IPS DF 6.9 (cell line): Measurements from ENCODE around the gene TRERF1.

Source experiments
- DNase-seq: peaks from one replicate; pipeline ENCODE4 v3.0.0-alpha.2; 2013; ENCODE audit warnings: low read depth, low spot score
- H3K27ac ChIP-seq: one replicate; pipeline ENCODE4 v1.5.1; 2013; ENCODE audit warnings: low read length, control low read depth
- H3K27me3 ChIP-seq: 2 replicates; pipeline ENCODE4 v1.6.1; 2013; ENCODE audit warnings: mild to moderate bottlenecking, low read length; ENCODE audit not compliant: control insufficient read depth, insufficient read depth
- H3K36me3 ChIP-seq: 2 replicates; pipeline ENCODE4 v1.6.1; 2013; ENCODE audit warnings: low read length; ENCODE audit not compliant: control insufficient read depth, insufficient read depth
- H3K4me1 ChIP-seq: 2 replicates; pipeline ENCODE4 v1.6.1; 2013; ENCODE audit warnings: low read length; ENCODE audit not compliant: control insufficient read depth, insufficient read depth
- H3K4me3 ChIP-seq: 2 replicates; pipeline ENCODE4 v1.5.1; 2013; ENCODE audit warnings: mild to moderate bottlenecking, low read length
- H3K9me3 ChIP-seq: 2 replicates; pipeline ENCODE4 v1.6.1; 2013; ENCODE audit warnings: low read length, inconsistent platforms; ENCODE audit not compliant: control insufficient read depth, insufficient read depth
- WGBS: extraction: QIAGEN DNeasy Blood & Tissue Kit; methylation state at CpG from one replicate; pipeline ENCODE4 v1.1.7; 2013; ENCODE audit warnings: mixed read lengths, missing lambda C conversion rate; ENCODE audit not compliant: insufficient read length, insufficient coverage; 5-methylcytosine and 5-hydroxymethylcytosine counted together

Gene TRERF1

GRCh38 chr6:42313941-42314570 lies 137.7 kb downstream of the TRERF1 start:
- Histone ChIP-seq H3K27ac (no peak overlapping the region), H3K4me3 (no peak overlapping the region), H3K36me3 (no peaks in the 10 kb centered on the region), H3K27me3 (no peaks in the 10 kb centered on the region), H3K4me1 (peaks cover 8% of the 10 kb centered on the region), H3K9me3 (no peaks in the 10 kb centered on the region)
- WGBS: no CpG with 5 or more reads among the region's 9 CpGs
- no peak for DNase-seq

- no CpG with 5 or more reads among the region's 6 CpGs for WGBS
- H3K4me3 ChIP-seq: no peak overlapping the region
- peaks cover 8% of the 10 kb centered on the region for H3K4me1 ChIP-seq
- H3K27me3 ChIP-seq: no peaks in the 10 kb centered on the region
- no peak overlapping the region for H3K27ac ChIP-seq
- DNase-seq: no peak
- H3K9me3 ChIP-seq: no peaks in the 10 kb centered on the region
- no peaks in the 10 kb centered on the region for H3K36me3 ChIP-seq
These were observed 138.7 kb downstream of the TRERF1 start for GRCh38 chr6:42313038-42313437.

DNA sequence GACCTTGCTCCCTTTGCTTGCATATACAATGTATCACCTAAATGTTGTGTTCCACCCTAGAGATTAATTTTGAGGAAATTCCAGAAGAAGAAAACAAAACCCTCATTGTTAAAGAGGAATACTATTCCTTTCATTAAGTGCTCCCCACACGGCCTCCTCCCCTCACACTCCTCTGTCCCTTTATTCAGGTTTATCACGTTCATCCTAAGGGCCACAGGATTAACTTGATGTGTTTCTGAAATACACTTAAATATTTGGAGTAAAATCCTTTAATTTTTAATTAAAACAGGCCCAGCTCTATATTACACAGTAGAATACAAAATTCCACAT lies 144.6 kb downstream of the TRERF1 start:
- Histone ChIP-seq H3K27ac (no peak overlapping the region), H3K36me3 (no peaks in the 10 kb centered on the region), H3K4me3 (no peak overlapping the region), H3K27me3 (no peaks in the 10 kb centered on the region), H3K4me1 (peaks cover 1% of the 10 kb centered on the region; the same call in 1 of the 2 replicates), H3K9me3 (no peaks in the 10 kb centered on the region)
- WGBS: no CpG with 5 or more reads among the region's 2 CpGs
- no peak for DNase-seq

- Histone ChIP-seq H3K9me3 (no peaks in the 10 kb centered on the region), H3K27me3 (no peaks in the 10 kb centered on the region), H3K4me3 (no peak overlapping the region), H3K4me1 (peaks cover 1% of the 10 kb centered on the region; the same call in 1 of the 2 replicates), H3K36me3 (no peaks in the 10 kb centered on the region), H3K27ac (no peak overlapping the region)
- no peak for DNase-seq
- no CpG with 5 or more reads among the region's 7 CpGs for WGBS
These were observed 145.1 kb downstream of the TRERF1 start for GRCh38 chr6:42306439-42307140.

GRCh38 chr6:42304053-42304712 lies 147.5 kb downstream of the TRERF1 start:
- no peak overlapping the region for H3K4me3 ChIP-seq
- H3K4me1 ChIP-seq: peaks cover 1% of the 10 kb centered on the region; the same call in 1 of the 2 replicates
- H3K27ac ChIP-seq: no peak overlapping the region
- no peaks in the 10 kb centered on the region for H3K27me3 ChIP-seq
- H3K9me3 ChIP-seq: no peaks in the 10 kb centered on the region
- no peaks in the 10 kb centered on the region for H3K36me3 ChIP-seq
- no peak for DNase-seq
- no CpG with 5 or more reads among the region's 6 CpGs for WGBS

DNA sequence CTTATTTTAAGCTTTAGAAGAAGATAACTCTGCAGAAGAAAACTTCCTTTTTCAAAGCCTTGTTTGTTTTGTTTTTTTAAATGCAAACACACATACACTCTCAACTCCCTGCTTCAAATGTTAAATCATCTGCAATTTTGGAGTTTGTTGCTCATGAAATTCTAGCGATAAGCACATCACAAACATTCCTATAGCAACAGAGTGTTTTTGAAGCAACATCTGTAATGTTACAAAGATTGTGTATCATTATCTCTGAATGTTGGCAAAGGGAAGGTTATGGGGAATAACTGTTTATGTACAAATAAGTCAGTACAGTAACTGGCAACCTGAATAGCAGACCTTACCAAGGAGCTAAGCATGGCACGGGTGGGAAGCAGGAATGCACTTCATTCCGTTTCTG lies 149.3 kb downstream of the TRERF1 start:
- no peaks in the 10 kb centered on the region for H3K27me3 ChIP-seq
- peaks cover 1% of the 10 kb centered on the region; the same call in 1 of the 2 replicates for H3K4me1 ChIP-seq
- WGBS: no CpG with 5 or more reads among the region's 3 CpGs
- H3K36me3 ChIP-seq: no peaks in the 10 kb centered on the region
- no peak overlapping the region for H3K27ac ChIP-seq
- H3K9me3 ChIP-seq: no peaks in the 10 kb centered on the region
- DNase-seq: no peak
- no peak overlapping the region for H3K4me3 ChIP-seq

DNA sequence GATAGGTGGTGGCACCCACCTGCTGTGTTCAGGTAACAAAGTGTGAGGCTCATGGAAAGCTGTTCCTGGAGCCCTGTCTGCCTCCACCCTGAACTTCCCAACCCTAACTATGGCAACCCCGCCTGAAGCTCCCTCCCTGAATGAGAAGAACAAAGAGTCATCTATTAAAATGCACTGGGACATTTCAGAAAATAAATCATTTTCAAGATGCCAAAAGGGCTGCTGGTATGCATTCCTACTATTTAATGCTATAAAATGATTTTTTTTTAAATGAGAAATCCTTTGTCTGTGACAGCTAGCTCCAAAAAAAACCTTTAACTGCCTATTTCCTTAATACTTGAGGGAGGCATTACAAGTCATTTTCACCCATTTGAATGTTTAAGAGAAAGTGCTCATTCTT lies 149.7 kb downstream of the TRERF1 start:
- H3K9me3 ChIP-seq: no peaks in the 10 kb centered on the region
- peaks cover 1% of the 10 kb centered on the region; the same call in 1 of the 2 replicates for H3K4me1 ChIP-seq
- H3K36me3 ChIP-seq: no peaks in the 10 kb centered on the region
- no peaks in the 10 kb centered on the region for H3K27me3 ChIP-seq
- H3K4me3 ChIP-seq: no peak overlapping the region
- H3K27ac ChIP-seq: no peak overlapping the region
- WGBS: no CpG with 5 or more reads among the region's 1 CpG
- DNase-seq: no peak

GRCh38 chr6:42300701-42301100 lies 151.0 kb downstream of the TRERF1 start:
- Histone ChIP-seq H3K36me3 (no peaks in the 10 kb centered on the region), H3K27ac (no peak overlapping the region), H3K4me3 (no peak overlapping the region), H3K27me3 (no peaks in the 10 kb centered on the region), H3K4me1 (peaks cover 1% of the 10 kb centered on the region; the same call in 1 of the 2 replicates), H3K9me3 (no peaks in the 10 kb centered on the region)
- DNase-seq: no peak
- whole genome bisulfite sequencing: no CpG with 5 or more reads among the region's 1 CpG

GRCh38 chr6:42300185-42300584 lies 151.5 kb downstream of the TRERF1 start:
- WGBS: no CpG with 5 or more reads among the region's 1 CpG
- Histone ChIP-seq H3K36me3 (no peaks in the 10 kb centered on the region), H3K27me3 (no peaks in the 10 kb centered on the region), H3K4me3 (no peak overlapping the region), H3K4me1 (peaks cover 1% of the 10 kb centered on the region; the same call in 1 of the 2 replicates), H3K27ac (no peak overlapping the region), H3K9me3 (no peaks in the 10 kb centered on the region)
- no peak for DNase-seq

- H3K4me3 ChIP-seq: no peak overlapping the region
- H3K27ac ChIP-seq: no peak overlapping the region
- H3K9me3 ChIP-seq: no peaks in the 10 kb centered on the region
- H3K27me3 ChIP-seq: no peaks in the 10 kb centered on the region
- peaks cover 1% of the 10 kb centered on the region; the same call in 1 of the 2 replicates for H3K4me1 ChIP-seq
- DNase-seq: no peak
- H3K36me3 ChIP-seq: no peaks in the 10 kb centered on the region
These were observed 154.1 kb downstream of the TRERF1 start for GRCh38 chr6:42297661-42298060.
